Measurements from ENCODE around the gene SLC35E3. TPM values are rescaled to one million over a fixed set of nuclear protein-coding genes. Genes with fewer than 3 reads are reported as not detected.

SLC35E3 gene
- total RNA-seq, 4 donors from 2014 or later = 0.92 to 2.7 (median 1.6) TPM

GRCh38 chr12:68739891-68740290 is 6.1 kb upstream of the SLC35E3 start:
- TF ChIP-seq, protein P1, sequence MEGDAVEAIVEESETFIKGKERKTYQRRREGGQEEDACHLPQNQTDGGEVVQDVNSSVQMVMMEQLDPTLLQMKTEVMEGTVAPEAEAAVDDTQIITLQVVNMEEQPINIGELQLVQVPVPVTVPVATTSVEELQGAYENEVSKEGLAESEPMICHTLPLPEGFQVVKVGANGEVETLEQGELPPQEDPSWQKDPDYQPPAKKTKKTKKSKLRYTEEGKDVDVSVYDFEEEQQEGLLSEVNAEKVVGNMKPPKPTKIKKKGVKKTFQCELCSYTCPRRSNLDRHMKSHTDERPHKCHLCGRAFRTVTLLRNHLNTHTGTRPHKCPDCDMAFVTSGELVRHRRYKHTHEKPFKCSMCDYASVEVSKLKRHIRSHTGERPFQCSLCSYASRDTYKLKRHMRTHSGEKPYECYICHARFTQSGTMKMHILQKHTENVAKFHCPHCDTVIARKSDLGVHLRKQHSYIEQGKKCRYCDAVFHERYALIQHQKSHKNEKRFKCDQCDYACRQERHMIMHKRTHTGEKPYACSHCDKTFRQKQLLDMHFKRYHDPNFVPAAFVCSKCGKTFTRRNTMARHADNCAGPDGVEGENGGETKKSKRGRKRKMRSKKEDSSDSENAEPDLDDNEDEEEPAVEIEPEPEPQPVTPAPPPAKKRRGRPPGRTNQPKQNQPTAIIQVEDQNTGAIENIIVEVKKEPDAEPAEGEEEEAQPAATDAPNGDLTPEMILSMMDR (IDR thresholded peaks at IDR 0.05 in 4 of 5, conservative IDR thresholded peaks at IDR 0.05 in 1 of 5) = no peak
- TF ChIP-seq POLR2A (IDR thresholded peaks at IDR 0.05) = no peak
- Histone ChIP-seq H3K4me1 (no peaks in the 10 kb centered on the region), H3K27ac (no peak overlapping the region), H3K9me3 (no peaks in the 10 kb centered on the region), H3K27me3 (no peaks in the 10 kb centered on the region), H3K4me3 (no peak overlapping the region), H3K36me3 (peaks cover 3 to 44% of the 10 kb centered on the region in 2 donors)
- no peak for ATAC-seq
- in situ Hi-C loops (cut with MboI; ENCODE audit: low sequenced_read_pairs in 4 of 4) (no loop called here), intact Hi-C loops (cut with DNase I; ENCODE audit: low total_unique reads) (loop anchor here (10.0 kb wide), 1 partner anchor 1475 kb away; the partner anchor contains the start of gene CAND1)
- no peak for DNase-seq

- no peaks in the 10 kb centered on the region for H3K27me3 ChIP-seq
- TF ChIP-seq, protein P1 (IDR thresholded peaks at IDR 0.05 in 4 of 5, conservative IDR thresholded peaks at IDR 0.05 in 1 of 5) = no peak
- TF ChIP-seq POLR2A (IDR thresholded peaks at IDR 0.05) = no peak
- no peak overlapping the region for H3K27ac ChIP-seq
- no peak for DNase-seq
- intact Hi-C loops (cut with DNase I; ENCODE audit: low total_unique reads) (loop anchor here (10.0 kb wide), 1 partner anchor 1479 kb away; the partner anchor contains the start of gene CAND1), in situ Hi-C loops (cut with MboI; ENCODE audit: low sequenced_read_pairs in 4 of 4) (no loop called here)
- peaks cover 0 to 18% of the 10 kb centered on the region in 2 donors for H3K36me3 ChIP-seq
- no peak for ATAC-seq
- peaks cover 18 to 21% of the 10 kb centered on the region in 2 donors for H3K4me1 ChIP-seq
- H3K9me3 ChIP-seq = no peaks in the 10 kb centered on the region
- H3K4me3 ChIP-seq = no peak overlapping the region
Observed at GRCh38 chr12:68743356-68743755, 2.6 kb upstream of the SLC35E3 start.

- Histone ChIP-seq H3K9me3 (no peaks in the 10 kb centered on the region), H3K27me3 (no peaks in the 10 kb centered on the region), H3K36me3 (peaks cover 0 to 6% of the 10 kb centered on the region in 2 donors), H3K4me1 (peaks cover 21 to 26% of the 10 kb centered on the region in 2 donors), H3K27ac (peak overlapping the region; percentile 63 to 84 (median 80)), H3K4me3 (peak overlapping the region; percentile 63 to 92 (median 79))
- intact Hi-C loops (cut with DNase I; ENCODE audit: low total_unique reads) (loop anchor here (10.0 kb wide), 1 partner anchor 1481 kb away; the partner anchor contains the start of gene CAND1), in situ Hi-C loops (cut with MboI; ENCODE audit: low sequenced_read_pairs in 4 of 4) (loop anchor here in 1 of 4 donors (5.0 kb wide), 1 partner anchor 62 kb away; the partner anchor contains the start of gene MDM2)
- TF ChIP-seq POLR2A (IDR thresholded peaks at IDR 0.05) = no peak
- TF ChIP-seq, protein P1 (IDR thresholded peaks at IDR 0.05 in 4 of 5, conservative IDR thresholded peaks at IDR 0.05 in 1 of 5) = no peak
- DNase-seq = no peak
- no peak for ATAC-seq
Observed at GRCh38 chr12:68745376-68745903, 536 bp upstream of the SLC35E3 start.

- H3K4me3 ChIP-seq = peak overlapping the region; percentile 63 to 92 (median 79)
- intact Hi-C loops (cut with DNase I; ENCODE audit: low total_unique reads) = loop anchor here (1.0 to 10.0 kb wide), 6 partner anchors 60 to 1482 kb away; partner anchors contain the start of genes CAND1, CPSF6, MDM1 and MDM2
- no peaks in the 10 kb centered on the region for H3K36me3 ChIP-seq
- no peaks in the 10 kb centered on the region for H3K27me3 ChIP-seq
- H3K27ac ChIP-seq = peak overlapping the region; percentile 63 to 84 (median 80)
- ATAC-seq (peak; percentile 50 to 55), DNase-seq (peak; percentile 4 to 40)
- no peaks in the 10 kb centered on the region for H3K9me3 ChIP-seq
- H3K4me1 ChIP-seq = peaks cover 21 to 26% of the 10 kb centered on the region in 2 donors
- in situ Hi-C loops (cut with MboI; ENCODE audit: low sequenced_read_pairs in 4 of 4) = loop anchor here in 1 of 4 donors (5.0 kb wide), 1 partner anchor 61 kb away; the partner anchor contains the start of gene MDM2
- TF ChIP-seq, protein P1 (IDR thresholded peaks at IDR 0.05 in 4 of 5, conservative IDR thresholded peaks at IDR 0.05 in 1 of 5) = no peak
- no peak for TF ChIP-seq POLR2A (IDR thresholded peaks at IDR 0.05)
Observed at GRCh38 chr12:68746572-68747180, 700 bp downstream of the SLC35E3 start.
